Tibial artery (tissue), 4 donors: ENCODE results near the gene OR2H1.

Source experiments
- DNase-seq, 2 donors: peaks; one replicate each; pipeline ENCODE4 v3.0.0-alpha.2; 2019
- H3K27ac ChIP-seq, 2 donors: fragments of 200-600 bp; sonication (generic) in 1 of 2; 1 replicate in 1 of 2; 2 replicates in 1 of 2; pipeline ENCODE4 v1.5.1; 2018 to 2019; ENCODE audit warnings: mild to moderate bottlenecking in 1 of 2
- H3K27me3 ChIP-seq, 2 donors: fragments of 200-600 bp; sonication (generic) in 1 of 2; one replicate each; pipeline versions ENCODE4 v1.5.1 to v1.6.0; 2016 to 2019
- H3K36me3 ChIP-seq, 3 donors: fragments of 200-600 bp; sonication (generic) in 2 of 3; one replicate each; pipeline ENCODE4 v1.5.1; 2016 to 2019; ENCODE audit warnings: mild to moderate bottlenecking in 2 of 3
- H3K4me1 ChIP-seq, 4 donors: fragments of 200-600 bp; sonication (generic) in 2 of 4; 1 replicate in 3 of 4; 2 replicates in 1 of 4; pipeline ENCODE4 v1.5.1; 2016 to 2019
- H3K4me3 ChIP-seq, 2 donors: fragments of 200-600 bp; sonication (generic) in 1 of 2; 1 replicate in 1 of 2; 2 replicates in 1 of 2; pipeline ENCODE4 v1.5.1; 2018 to 2019; ENCODE audit warnings: mild to moderate bottlenecking in 2 of 2
- H3K9me3 ChIP-seq, 3 donors: fragments of 200-600 bp; sonication (generic) in 1 of 3; one replicate each; pipeline ENCODE4 v1.5.1; 2016 to 2019
- CTCF ChIP-seq, 2 experiments: fragments of 200-600 bp in 1 of 2; fragments of 450-650 bp in 1 of 2; IDR thresholded peaks; one replicate each; pipeline ENCODE4 v1.5.1; 2017 to 2019; ENCODE audit warnings: antibody characterized with exemption in 2 of 2, mild to moderate bottlenecking in 1 of 2, moderate library complexity in 1 of 2
- intact Hi-C: fragments of 100-400 bp; cut with DNase I; formaldehyde crosslinking; loops from one replicate; pipeline ENCODE4 v1.15.0; 2023; ENCODE audit warnings: low total_unique reads

OR2H1 gene

GRCh38 chr6:29505808-29506207 is 48.9 kb downstream of the OR2H1 start:
- TF ChIP-seq CTCF (IDR thresholded peaks at IDR 0.05): no peak
- intact Hi-C loops: no loop called here

GRCh38 chr6:29506446-29507067 is 49.6 kb downstream of the OR2H1 start:
- no peaks in the 10 kb centered on the region for H3K36me3 ChIP-seq
- intact Hi-C loops: no loop called here
- TF ChIP-seq CTCF (IDR thresholded peaks at IDR 0.05): no peak
- no peak overlapping the region for H3K4me3 ChIP-seq
- no peak for DNase-seq
- H3K4me1 ChIP-seq: no peaks in the 10 kb centered on the region
- H3K27me3 ChIP-seq: peaks cover 0 to 7% of the 10 kb centered on the region in 2 donors
- H3K9me3 ChIP-seq: no peaks in the 10 kb centered on the region
- H3K27ac ChIP-seq: no peak overlapping the region

More at GRCh38 chr6:29505808-29506207, 48.9 kb downstream of the OR2H1 start:
- Histone ChIP-seq H3K27ac (no peak overlapping the region), H3K4me3 (no peak overlapping the region), H3K4me1 (no peaks in the 10 kb centered on the region), H3K27me3 (peaks cover 0 to 11% of the 10 kb centered on the region in 2 donors), H3K9me3 (no peaks in the 10 kb centered on the region), H3K36me3 (no peaks in the 10 kb centered on the region)
- no peak for DNase-seq

DNA sequence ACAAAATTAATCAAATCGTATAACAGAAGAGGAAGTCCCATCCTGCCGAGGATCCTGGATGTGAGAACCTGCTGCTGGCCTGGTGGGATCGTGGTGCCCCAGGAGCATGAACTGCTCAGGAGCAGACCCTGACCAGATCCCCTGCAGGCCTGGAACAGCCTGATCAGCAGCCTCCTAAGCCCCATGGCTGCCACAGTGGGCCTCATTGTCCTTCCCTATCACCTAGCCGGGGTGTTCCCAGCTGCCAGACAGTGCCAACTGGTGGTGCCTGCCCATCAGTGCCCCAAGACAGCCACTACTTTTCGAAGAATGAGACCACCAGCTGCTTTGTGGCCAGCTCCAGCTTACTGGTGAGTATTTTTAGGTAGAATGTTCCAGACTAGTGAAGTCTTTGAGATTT is 50.4 kb downstream of the OR2H1 start:
- H3K4me1 ChIP-seq: no peaks in the 10 kb centered on the region
- H3K36me3 ChIP-seq: no peaks in the 10 kb centered on the region
- DNase-seq: no peak
- peaks cover 0 to 7% of the 10 kb centered on the region in 2 donors for H3K27me3 ChIP-seq
- TF ChIP-seq CTCF (IDR thresholded peaks at IDR 0.05): no peak
- H3K9me3 ChIP-seq: no peaks in the 10 kb centered on the region
- H3K27ac ChIP-seq: no peak overlapping the region
- intact Hi-C loops: no loop called here
- no peak overlapping the region for H3K4me3 ChIP-seq

GRCh38 chr6:29509239-29509638 is 52.3 kb downstream of the OR2H1 start:
- Histone ChIP-seq H3K36me3 (no peaks in the 10 kb centered on the region), H3K9me3 (no peaks in the 10 kb centered on the region), H3K4me1 (no peaks in the 10 kb centered on the region), H3K27ac (no peak overlapping the region), H3K4me3 (no peak overlapping the region), H3K27me3 (peaks cover 0 to 7% of the 10 kb centered on the region in 2 donors)
- DNase-seq: no peak
- no peak for TF ChIP-seq CTCF (IDR thresholded peaks at IDR 0.05)
- intact Hi-C loops: no loop called here

DNA sequence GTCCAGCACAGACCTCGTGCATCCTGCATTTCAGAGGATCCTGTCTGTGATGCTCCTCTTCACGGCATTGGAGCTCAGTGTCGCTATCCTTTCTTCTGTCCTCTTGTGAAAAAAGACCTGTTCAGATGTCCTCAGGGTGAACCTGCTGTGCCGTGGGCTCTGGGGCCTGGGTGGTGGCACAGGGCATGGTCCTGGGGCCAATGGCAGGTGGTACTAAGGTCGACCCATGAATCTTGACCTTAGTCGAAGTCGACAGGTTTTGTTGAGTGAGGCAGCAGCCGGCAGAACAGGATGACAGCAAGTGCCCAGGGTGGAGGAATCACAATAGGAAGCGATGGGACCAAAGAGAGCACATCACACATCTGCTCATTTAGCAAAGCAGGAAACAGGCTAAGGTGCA is 52.8 kb downstream of the OR2H1 start:
- no peaks in the 10 kb centered on the region for H3K9me3 ChIP-seq
- DNase-seq: no peak
- intact Hi-C loops: no loop called here
- H3K4me3 ChIP-seq: no peak overlapping the region
- H3K4me1 ChIP-seq: no peaks in the 10 kb centered on the region
- peaks cover 0 to 7% of the 10 kb centered on the region in 2 donors for H3K27me3 ChIP-seq
- TF ChIP-seq CTCF (IDR thresholded peaks at IDR 0.05): no peak
- no peaks in the 10 kb centered on the region for H3K36me3 ChIP-seq
- no peak overlapping the region for H3K27ac ChIP-seq

- Histone ChIP-seq H3K27me3 (peaks cover 0 to 7% of the 10 kb centered on the region in 2 donors), H3K27ac (no peak overlapping the region)
- no peak for TF ChIP-seq CTCF (IDR thresholded peaks at IDR 0.05)
Measured at GRCh38 chr6:29510202-29510601, 53.2 kb downstream of the OR2H1 start.

More at GRCh38 chr6:29510202-29510601, 53.2 kb downstream of the OR2H1 start:
- no peaks in the 10 kb centered on the region for H3K36me3 ChIP-seq
- H3K4me3 ChIP-seq: no peak overlapping the region
- no peaks in the 10 kb centered on the region for H3K4me1 ChIP-seq
- intact Hi-C loops: no loop called here
- DNase-seq: no peak
- no peaks in the 10 kb centered on the region for H3K9me3 ChIP-seq
